H1 (cell line): ENCODE measurements around the gene ENTPD2. TPM values are rescaled to one million over a fixed set of nuclear protein-coding genes. Genes with fewer than 3 reads are reported as not detected.

Experiments used
- EZH2 ChIP-seq: fragments of 200-600 bp; sonication (generic); IDR thresholded peaks from 2 replicates; pipeline ENCODE4 v1.7.1; 2012; ENCODE audit warnings: low read depth, mild to moderate bottlenecking, moderate library complexity, low read length, inconsistent platforms; ENCODE audit not compliant: severe bottlenecking
- FOSL1 ChIP-seq: IDR thresholded peaks from 2 replicates; pipeline ENCODE4 v1.6.1; 2011; ENCODE audit warnings: mild to moderate bottlenecking, low read depth, low read length, moderate library complexity; ENCODE audit not compliant: insufficient read depth
- JUN ChIP-seq: IDR thresholded peaks from 2 replicates; pipeline ENCODE4 v1.6.1; 2011; ENCODE audit warnings: low read depth, mild to moderate bottlenecking, improper control_type of control experiment, low read length
- MAFK ChIP-seq: IDR thresholded peaks from 2 replicates; pipeline ENCODE4 v1.6.1; 2012; ENCODE audit warnings: low read depth, mild to moderate bottlenecking, improper control_type of control experiment, low read length
- RBBP5 ChIP-seq: IDR thresholded peaks from 2 replicates; pipeline ENCODE4 v1.7.1; 2012; ENCODE audit warnings: low read depth, mild to moderate bottlenecking, inconsistent platforms, low read length, moderate library complexity, borderline replicate concordance
- TBP ChIP-seq: IDR thresholded peaks from 2 replicates; pipeline ENCODE4 v1.6.1; 2011; ENCODE audit warnings: low read depth, low read length, improper control_type of control experiment
- polyA plus RNA-seq, 7 experiments: library from polyadenylated mRNA; depleted of rRNA in 3 of 7; stranded (reverse) in 5 of 7; unstranded in 2 of 7; fragments of >200 nt in 5 of 7; fragments of 200-250 nt in 2 of 7; gene quantifications; 1 replicate in 5 of 7; 2 replicates in 1 of 7; 4 replicates in 1 of 7; pipeline versions ENCODE4 v1.2.1 to v1.2.3, GENCODE V29; 2011 to 2013; ENCODE audit warnings: missing spikeins in 2 of 7, mixed read lengths in 2 of 7
- total RNA-seq: library from RNA; stranded (reverse); fragmentation: NEBNext Ultra II Directional; extraction: Animal tissue kit (Norgen Biotek cat#: 25700); gene quantifications from 2 replicates; pipeline ENCODE4 v1.2.1, GENCODE V29; 2021

ENTPD2 gene
- total and polyA plus RNA-seq, 2 of the 8 experiments (the other 6 are each of a cell fraction or from before 2014, with no cell fraction given): 0.65 to 3.8 TPM

GRCh38 chr9:137051145-137051724, 2.6 kb downstream of the ENTPD2 start (continued):
- TF ChIP-seq MAFK (no peak), FOSL1 (no peak), RBBP5 (no peak), JUN (no peak), TBP (no peak), EZH2 (no peak)
